Ishikawa (cell line): Measurements from ENCODE around the gene TMEM243.

Experiments used
- CEBPB ChIP-seq: IDR thresholded peaks from 2 replicates; pipeline ENCODE4 v1.6.1; 2012
- CREB1 ChIP-seq: IDR thresholded peaks from 2 replicates; pipeline ENCODE4 v1.6.1; 2012; ENCODE audit warnings: low read depth
- EGR1 ChIP-seq: IDR thresholded peaks from 2 replicates; pipeline ENCODE4 v1.6.1; 2012
- EP300 ChIP-seq: IDR thresholded peaks from 2 replicates; pipeline ENCODE4 v1.6.1; 2012; ENCODE audit warnings: borderline replicate concordance
- FOXM1 ChIP-seq: IDR thresholded peaks from 2 replicates; pipeline ENCODE4 v1.6.1; 2012; ENCODE audit warnings: low read depth, borderline replicate concordance
- NFIC ChIP-seq: IDR thresholded peaks from 2 replicates; pipeline ENCODE4 v1.6.1; 2012
- RAD21 ChIP-seq: IDR thresholded peaks from 2 replicates; pipeline ENCODE4 v1.6.1; 2012; ENCODE audit warnings: low read depth
- REST ChIP-seq: IDR thresholded peaks from 2 replicates; pipeline ENCODE4 v1.6.1; 2012; ENCODE audit warnings: low read depth, mild to moderate bottlenecking
- TAF1 ChIP-seq: IDR thresholded peaks from 2 replicates; pipeline ENCODE4 v1.6.1; 2012; ENCODE audit warnings: low read depth, mild to moderate bottlenecking
- TCF12 ChIP-seq: IDR thresholded peaks from 2 replicates; pipeline ENCODE4 v1.6.1; 2012; ENCODE audit warnings: low read depth
- YY1 ChIP-seq: IDR thresholded peaks from 2 replicates; pipeline ENCODE4 v1.6.1; 2012; ENCODE audit warnings: low read depth

- TF ChIP-seq EGR1 (no peak), TCF12 (no peak), RAD21 (no peak), REST (no peak), FOXM1 (no peak), CREB1 (no peak), CEBPB (no peak), EP300 (no peak), YY1 (no peak), NFIC (no peak), TAF1 (no peak)
Measured at GRCh38 chr7:87223666-87224065, 4.1 kb upstream of the TMEM243 start.
